HG03196 (cell line): ENCODE results near the gene TMEM26.

Experiments used
- ATAC-seq: cut with Tn5 transposase; IDR thresholded peaks from one replicate; pipeline ENCODE4 v1.9.1; 2021; ENCODE audit not compliant: unreplicated experiment

TMEM26 gene

GRCh38 chr10:61452655-61453641 is at the start of gene TMEM26:
TSS of gene TMEM26 (minus strand) at chr10:61453381. CDS start at chr10:61453081, 300 bp downstream.
- ATAC-seq, result no peak

- no peak for ATAC-seq
These were observed 47.3 kb upstream of the TMEM26 start for GRCh38 chr10:61500460-61500859.

- no peak for ATAC-seq
These were observed 39.3 kb upstream of the TMEM26 start for GRCh38 chr10:61492364-61492995.

- no peak for ATAC-seq
These were observed 34.3 kb upstream of the TMEM26 start for GRCh38 chr10:61487506-61487905.

- no peak for ATAC-seq
These were observed 33.7 kb upstream of the TMEM26 start for GRCh38 chr10:61486738-61487396.

- ATAC-seq, result no peak
These were observed 33.1 kb upstream of the TMEM26 start for GRCh38 chr10:61486251-61486650.

GRCh38 chr10:61481597-61481996 is 28.4 kb upstream of the TMEM26 start:
- no peak for ATAC-seq

GRCh38 chr10:61480208-61480607 is 27.0 kb upstream of the TMEM26 start:
- no peak for ATAC-seq

GRCh38 chr10:61478621-61479312 is 25.6 kb upstream of the TMEM26 start:
- ATAC-seq, result no peak

- no peak for ATAC-seq
These were observed 24.3 kb upstream of the TMEM26 start for GRCh38 chr10:61477451-61477850.

GRCh38 chr10:61476529-61476928 is 23.3 kb upstream of the TMEM26 start:
- no peak for ATAC-seq

GRCh38 chr10:61475449-61475873 is 22.3 kb upstream of the TMEM26 start:
- ATAC-seq, result no peak

GRCh38 chr10:61472090-61472674 is 19.0 kb upstream of the TMEM26 start:
- ATAC-seq, result no peak

GRCh38 chr10:61471491-61471890 is 18.3 kb upstream of the TMEM26 start:
- no peak for ATAC-seq

- no peak for ATAC-seq
These were observed 17.6 kb upstream of the TMEM26 start for GRCh38 chr10:61470740-61471139.

- ATAC-seq, result no peak
These were observed 12.9 kb upstream of the TMEM26 start for GRCh38 chr10:61465901-61466632.

GRCh38 chr10:61465171-61465496 is 12.0 kb upstream of the TMEM26 start:
- ATAC-seq, result no peak

- no peak for ATAC-seq
These were observed 11.4 kb upstream of the TMEM26 start for GRCh38 chr10:61464461-61465170.
